HEK293T (cell line): Measurements from ENCODE around the gene NFIA.

Experiments
- CTCF ChIA-PET: fragments of 350-600 bp; formaldehyde crosslinking; extraction: SDS; loops from one replicate; lab custom pipeline; 2021; ENCODE audit warnings: antibody characterized with exemption, inconsistent platforms; lab: Yijun Ruan, JAX
- POLR2A ChIA-PET: fragments of 350-600 bp; formaldehyde crosslinking; extraction: SDS; loops from one replicate; lab custom pipeline; 2020; ENCODE audit warnings: antibody characterized with exemption, inconsistent platforms; lab: Yijun Ruan, JAX
- DNase-seq: peaks from one replicate; pipeline ENCODE4 v3.0.0; 2012; ENCODE audit warnings: mixed read lengths; ENCODE audit errors: extremely low spot score
- ARNT ChIP-seq: fragments of 450-650 bp; IDR thresholded peaks from 2 replicates; pipeline ENCODE4 v1.6.1; 2017; ENCODE audit warnings: mild to moderate bottlenecking
- BHLHE40 ChIP-seq: fragments of 450-650 bp; IDR thresholded peaks from 2 replicates; pipeline ENCODE4 v1.6.1; 2016; ENCODE audit warnings: mild to moderate bottlenecking, moderate library complexity, borderline replicate concordance
- CTBP1 ChIP-seq: fragments of 450-650 bp; IDR thresholded peaks from 2 replicates; pipeline ENCODE4 v1.6.1; 2016; ENCODE audit warnings: borderline replicate concordance
- ELF4 ChIP-seq: fragments of 450-650 bp; IDR thresholded peaks from 2 replicates; pipeline ENCODE4 v1.6.1; 2017; ENCODE audit warnings: antibody characterized with exemption
- FOXA1 ChIP-seq: fragments of 450-650 bp; IDR thresholded peaks from 2 replicates; pipeline ENCODE4 v1.6.1; 2016; ENCODE audit warnings: mild to moderate bottlenecking
- FOXK2 ChIP-seq: fragments of 450-650 bp; IDR thresholded peaks from 2 replicates; pipeline ENCODE4 v1.6.1; 2016; ENCODE audit warnings: mild to moderate bottlenecking
- FOXM1 ChIP-seq: fragments of 450-650 bp; IDR thresholded peaks from 2 replicates; pipeline ENCODE4 v1.6.1; 2017; ENCODE audit warnings: mild to moderate bottlenecking, borderline replicate concordance
- HDGF ChIP-seq: fragments of 450-650 bp; IDR thresholded peaks from 2 replicates; pipeline ENCODE4 v1.6.1; 2017; ENCODE audit warnings: antibody characterized with exemption, borderline replicate concordance
- L3MBTL2 ChIP-seq: fragments of 450-650 bp; conservative IDR thresholded peaks from 2 replicates; pipeline ENCODE4 v1.6.1; 2016; ENCODE audit warnings: mild to moderate bottlenecking
- LEF1 ChIP-seq: fragments of 450-650 bp; IDR thresholded peaks from 2 replicates; pipeline ENCODE4 v1.6.1; 2017; ENCODE audit warnings: mild to moderate bottlenecking, borderline replicate concordance
- NFRKB ChIP-seq: fragments of 450-650 bp; IDR thresholded peaks from 2 replicates; pipeline ENCODE4 v1.6.1; 2016; ENCODE audit warnings: mild to moderate bottlenecking, moderate library complexity
- PKNOX1 ChIP-seq: fragments of 450-650 bp; IDR thresholded peaks from 2 replicates; pipeline ENCODE4 v1.6.1; 2016
- SP1 ChIP-seq: fragments of 450-650 bp; IDR thresholded peaks from 2 replicates; pipeline ENCODE4 v1.6.1; 2017
- SUZ12 ChIP-seq: fragments of 450-650 bp; IDR thresholded peaks from 2 replicates; pipeline ENCODE4 v1.6.1; 2016; ENCODE audit warnings: mild to moderate bottlenecking
- TARDBP ChIP-seq: fragments of 450-650 bp; IDR thresholded peaks from 2 replicates; pipeline ENCODE4 v1.6.1; 2016
- ZNF384 ChIP-seq: fragments of 450-650 bp; IDR thresholded peaks from 2 replicates; pipeline ENCODE4 v1.6.1; 2016

NFIA gene

GRCh38 chr1:61358770-61359455, 276.6 kb downstream of the NFIA start:
- TF ChIP-seq PKNOX1 = no peak
- no peak for TF ChIP-seq FOXA1
- TF ChIP-seq FOXM1 = no peak
- no peak for TF ChIP-seq CTBP1
- POLR2A ChIA-PET = no interaction called here
- DNase-seq = no peak
- CTCF ChIA-PET = interaction anchor here (0.6 kb wide), 1 partner anchor 390 kb away, joined by 3 read pairs; no protein-coding TSS in a partner anchor

- TF ChIP-seq ZNF384 = no peak
- no peak for TF ChIP-seq BHLHE40
- TF ChIP-seq CTBP1 = no peak
- TF ChIP-seq NFRKB = no peak
- TF ChIP-seq L3MBTL2 = no peak
- no peak for TF ChIP-seq SUZ12
- no peak for TF ChIP-seq ARNT
- TF ChIP-seq PKNOX1 = no peak
- TF ChIP-seq HDGF = no peak
- TF ChIP-seq LEF1 = no peak
- CTCF ChIA-PET = no interaction called here
Observed at GRCh38 chr1:61361931-61362330, 279.6 kb downstream of the NFIA start.

GRCh38 chr1:61362351-61362750, 280.0 kb downstream of the NFIA start:
- CTCF ChIA-PET = no interaction called here
- TF ChIP-seq SUZ12 = no peak
- no peak for TF ChIP-seq L3MBTL2
- no peak for TF ChIP-seq NFRKB
- no peak for TF ChIP-seq PKNOX1
- no peak for TF ChIP-seq LEF1
- no peak for TF ChIP-seq HDGF
- no peak for TF ChIP-seq ARNT
- no peak for TF ChIP-seq SP1
- TF ChIP-seq BHLHE40 = no peak
- no peak for TF ChIP-seq FOXK2
- no peak for TF ChIP-seq TARDBP
- TF ChIP-seq FOXM1 = no peak
- TF ChIP-seq ELF4 = no peak
- TF ChIP-seq CTBP1 = no peak
- TF ChIP-seq FOXA1 = no peak
- no peak for TF ChIP-seq ZNF384
- POLR2A ChIA-PET = no interaction called here
- DNase-seq = no peak

More at GRCh38 chr1:61361931-61362330, 279.6 kb downstream of the NFIA start:
- no peak for DNase-seq
- POLR2A ChIA-PET = no interaction called here

- TF ChIP-seq SP1 (no peak), L3MBTL2 (no peak), ELF4 (no peak), LEF1 (no peak), HDGF (no peak), SUZ12 (no peak), BHLHE40 (no peak), NFRKB (no peak), ARNT (no peak), FOXK2 (no peak), PKNOX1 (no peak), FOXA1 (no peak), ZNF384 (no peak), CTBP1 (no peak), FOXM1 (no peak), TARDBP (no peak)
- no peak for DNase-seq
- POLR2A ChIA-PET = no interaction called here
- CTCF ChIA-PET = interaction anchor here (0.6 kb wide), 1 partner anchor 1281 kb away, joined by 3 read pairs; no protein-coding TSS in a partner anchor
Observed at GRCh38 chr1:61368366-61368765, 286.0 kb downstream of the NFIA start.

GRCh38 chr1:61368876-61369275, 286.5 kb downstream of the NFIA start:
- no peak for TF ChIP-seq SP1
- TF ChIP-seq L3MBTL2 = no peak
- DNase-seq = no peak
- POLR2A ChIA-PET = no interaction called here
- CTCF ChIA-PET = interaction anchor here (0.6 kb wide), 2 partner anchors 68 to 1282 kb away, joined by 3 read pairs; no protein-coding TSS in a partner anchor

GRCh38 chr1:61370177-61370912, 288.0 kb downstream of the NFIA start:
- ChIA-PET CTCF (no interaction called here), POLR2A (no interaction called here)
- no peak for DNase-seq

More at GRCh38 chr1:61370177-61370912, 288.0 kb downstream of the NFIA start:
- TF ChIP-seq L3MBTL2 = no peak
- no peak for TF ChIP-seq SUZ12
- TF ChIP-seq HDGF = no peak
- no peak for TF ChIP-seq TARDBP
- no peak for TF ChIP-seq FOXM1
- TF ChIP-seq BHLHE40 = no peak
- no peak for TF ChIP-seq NFRKB
- TF ChIP-seq SP1 = no peak
- TF ChIP-seq LEF1 = no peak
- no peak for TF ChIP-seq PKNOX1
- no peak for TF ChIP-seq ELF4
- no peak for TF ChIP-seq FOXA1
- no peak for TF ChIP-seq CTBP1
- no peak for TF ChIP-seq ARNT
- TF ChIP-seq FOXK2 = no peak
- no peak for TF ChIP-seq ZNF384
